Measurements from ENCODE around the gene ZNF587B. TPM values are rescaled to one million over a fixed set of nuclear protein-coding genes. Genes with fewer than 3 reads are reported as not detected.
A peak's percentile ranks its signal among the peaks of the same experiment; 100 is the strongest.

Gene ZNF587B
- total and polyA plus RNA-seq, 10 of the 15 experiments (the other 5 are each of a cell fraction or from before 2014, with no cell fraction given) = 4.1 to 33.9 (median 15.2) TPM

DNA sequence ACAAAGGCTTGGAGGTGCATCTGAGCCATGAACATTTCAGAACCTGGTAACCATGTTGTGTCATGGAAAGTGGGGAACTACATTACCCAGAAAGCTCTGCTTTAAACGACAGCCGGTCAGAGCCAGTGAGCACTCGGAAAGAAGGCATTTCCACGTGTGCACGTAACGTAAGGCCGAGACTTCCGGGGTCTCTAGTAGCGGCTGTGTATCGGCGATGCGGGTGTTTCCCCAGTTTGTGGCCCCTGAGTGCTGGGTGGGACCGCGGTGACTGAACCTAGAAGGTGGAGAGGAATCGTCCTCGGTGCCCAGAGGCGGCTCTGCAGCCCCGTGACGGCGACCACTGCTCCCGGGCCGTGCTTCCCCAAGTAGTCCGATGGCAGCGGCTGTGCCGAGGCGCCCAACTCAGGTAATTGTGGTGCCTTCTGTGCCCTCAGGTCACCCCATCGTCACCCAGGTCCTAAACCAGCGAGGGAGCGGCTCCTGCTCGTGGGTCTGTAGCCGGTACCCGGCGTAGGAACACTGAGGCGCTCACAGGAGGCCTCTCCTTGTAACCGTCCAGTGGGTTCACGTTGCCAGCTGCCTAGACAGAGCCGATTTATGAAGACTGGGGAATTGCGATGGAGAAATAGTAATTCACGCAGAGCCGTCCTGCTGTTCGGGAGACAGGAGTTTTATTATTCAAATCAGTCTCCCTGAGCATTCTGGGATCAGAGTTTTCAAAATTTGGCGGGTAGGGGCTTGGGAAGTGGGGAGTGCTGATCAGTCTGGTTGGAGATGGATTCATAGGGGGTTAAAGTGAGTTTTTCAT, 19.8 kb downstream of the ZNF587B start, which contains the start of gene ZNF587 (continued):
- TF ChIP-seq, protein P1, sequence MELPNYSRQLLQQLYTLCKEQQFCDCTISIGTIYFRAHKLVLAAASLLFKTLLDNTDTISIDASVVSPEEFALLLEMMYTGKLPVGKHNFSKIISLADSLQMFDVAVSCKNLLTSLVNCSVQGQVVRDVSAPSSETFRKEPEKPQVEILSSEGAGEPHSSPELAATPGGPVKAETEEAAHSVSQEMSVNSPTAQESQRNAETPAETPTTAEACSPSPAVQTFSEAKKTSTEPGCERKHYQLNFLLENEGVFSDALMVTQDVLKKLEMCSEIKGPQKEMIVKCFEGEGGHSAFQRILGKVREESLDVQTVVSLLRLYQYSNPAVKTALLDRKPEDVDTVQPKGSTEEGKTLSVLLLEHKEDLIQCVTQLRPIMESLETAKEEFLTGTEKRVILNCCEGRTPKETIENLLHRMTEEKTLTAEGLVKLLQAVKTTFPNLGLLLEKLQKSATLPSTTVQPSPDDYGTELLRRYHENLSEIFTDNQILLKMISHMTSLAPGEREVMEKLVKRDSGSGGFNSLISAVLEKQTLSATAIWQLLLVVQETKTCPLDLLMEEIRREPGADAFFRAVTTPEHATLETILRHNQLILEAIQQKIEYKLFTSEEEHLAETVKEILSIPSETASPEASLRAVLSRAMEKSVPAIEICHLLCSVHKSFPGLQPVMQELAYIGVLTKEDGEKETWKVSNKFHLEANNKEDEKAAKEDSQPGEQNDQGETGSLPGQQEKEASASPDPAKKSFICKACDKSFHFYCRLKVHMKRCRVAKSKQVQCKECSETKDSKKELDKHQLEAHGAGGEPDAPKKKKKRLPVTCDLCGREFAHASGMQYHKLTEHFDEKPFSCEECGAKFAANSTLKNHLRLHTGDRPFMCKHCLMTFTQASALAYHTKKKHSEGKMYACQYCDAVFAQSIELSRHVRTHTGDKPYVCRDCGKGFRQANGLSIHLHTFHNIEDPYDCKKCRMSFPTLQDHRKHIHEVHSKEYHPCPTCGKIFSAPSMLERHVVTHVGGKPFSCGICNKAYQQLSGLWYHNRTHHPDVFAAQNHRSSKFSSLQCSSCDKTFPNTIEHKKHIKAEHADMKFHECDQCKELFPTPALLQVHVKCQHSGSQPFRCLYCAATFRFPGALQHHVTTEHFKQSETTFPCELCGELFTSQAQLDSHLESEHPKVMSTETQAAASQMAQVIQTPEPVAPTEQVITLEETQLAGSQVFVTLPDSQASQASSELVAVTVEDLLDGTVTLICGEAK (IDR thresholded peaks at IDR 0.05; ENCODE audit: borderline replicate concordance) = peak; percentile 85; the same call in 1 of the 2 replicates
- TF ChIP-seq RAD51 (IDR thresholded peaks at IDR 0.05) = peak; percentile 66; the same call in 1 of the 2 replicates

- no TSS peak for BruUV-seq (replicated peaks)
- in situ Hi-C loops (cut with MboI) (no loop called here), intact Hi-C loops (cut with micrococcal nuclease; ENCODE audit: unreplicated experiment) (no loop called here)
- RAD21 ChIA-PET (ENCODE audit: unreplicated experiment) = no interaction called here
- POLR2A ChIA-PET = no interaction called here
- FAIRE-seq = no peak
- CTCF ChIA-PET = no interaction called here
- SMC1A ChIA-PET (ENCODE audit: uncharacterized antibody, unreplicated experiment) = interaction anchor here (0.7 to 1.3 kb wide), 2 partner anchors 31 to 55 kb away, joined by 4 read pairs; no protein-coding TSS in a partner anchor
- peak overlapping the region; percentile 99 for H3K4me3 ChIP-seq
- no peaks in the 10 kb centered on the region for H3K27me3 ChIP-seq (replicated peaks in 1 of 2; ENCODE audit: control insufficient read depth in 2 of 2, insufficient read depth in 2 of 2, low read length in 1 of 2)
- 2% methylated on average over 11 of the region's 11 CpGs for WGBS (ENCODE audit: insufficient coverage, insufficient replicate concordance, low lambda C conversion rate, missing lambda C conversion rate)
- peak overlapping the region; percentile 93 for H3K9ac ChIP-seq (ENCODE audit: control insufficient read depth, insufficient read depth, low read length)
- H3K9me3 ChIP-seq (replicated peaks; ENCODE audit: control insufficient read depth, insufficient read depth, low read length) = no peaks in the 10 kb centered on the region
- no peaks in the 10 kb centered on the region for H3K4me1 ChIP-seq (ENCODE audit: control insufficient read depth, insufficient read depth, low read length)
- DNase-seq (ENCODE audit: low read depth, low spot score) = no peak
- H3K27ac ChIP-seq (ENCODE audit: control insufficient read depth, insufficient read depth) = peak overlapping the region; percentile 92
- H3K36me3 ChIP-seq (ENCODE audit: control insufficient read depth in 2 of 2, insufficient read depth in 2 of 2, low read length in 1 of 2) = peaks cover 0 to 1% of the 10 kb centered on the region in 2 experiments; a peak in 3 of 4 replicates
- no peak overlapping the region for H2AFZ ChIP-seq (ENCODE audit: control insufficient read depth, low read depth, low read length)
- H3K4me2 ChIP-seq (ENCODE audit: control insufficient read depth, insufficient read depth) = peak overlapping the region; percentile 79
- ATAC-seq = peak; percentile 58
- no peaks in the 10 kb centered on the region for H4K20me1 ChIP-seq (ENCODE audit: control insufficient read depth, insufficient read depth)
- peaks cover 24% of the 10 kb centered on the region for H3K79me2 ChIP-seq (ENCODE audit: control insufficient read depth, insufficient read depth, low read length)
- TF ChIP-seq KDM1A (IDR thresholded peaks at IDR 0.05; ENCODE audit: borderline replicate concordance) = no peak
- TF ChIP-seq EP300 (IDR thresholded peaks at IDR 0.05; ENCODE audit: borderline replicate concordance in 1 of 2, control insufficient read depth in 1 of 2, low read depth in 2 of 2, low read length in 2 of 2) = no peak
- no peak for TF ChIP-seq BCLAF1 (IDR thresholded peaks at IDR 0.05)
- TF ChIP-seq IKZF1 (conservative IDR thresholded peaks at IDR 0.05) = no peak
- no peak for TF ChIP-seq SRF (IDR thresholded peaks at IDR 0.05; ENCODE audit: low read depth in 2 of 2, low read length in 2 of 2)
- TF ChIP-seq MYB (IDR thresholded peaks at IDR 0.05; ENCODE audit: borderline replicate concordance, low read depth, low read length) = no peak
- TF ChIP-seq, protein P2, sequence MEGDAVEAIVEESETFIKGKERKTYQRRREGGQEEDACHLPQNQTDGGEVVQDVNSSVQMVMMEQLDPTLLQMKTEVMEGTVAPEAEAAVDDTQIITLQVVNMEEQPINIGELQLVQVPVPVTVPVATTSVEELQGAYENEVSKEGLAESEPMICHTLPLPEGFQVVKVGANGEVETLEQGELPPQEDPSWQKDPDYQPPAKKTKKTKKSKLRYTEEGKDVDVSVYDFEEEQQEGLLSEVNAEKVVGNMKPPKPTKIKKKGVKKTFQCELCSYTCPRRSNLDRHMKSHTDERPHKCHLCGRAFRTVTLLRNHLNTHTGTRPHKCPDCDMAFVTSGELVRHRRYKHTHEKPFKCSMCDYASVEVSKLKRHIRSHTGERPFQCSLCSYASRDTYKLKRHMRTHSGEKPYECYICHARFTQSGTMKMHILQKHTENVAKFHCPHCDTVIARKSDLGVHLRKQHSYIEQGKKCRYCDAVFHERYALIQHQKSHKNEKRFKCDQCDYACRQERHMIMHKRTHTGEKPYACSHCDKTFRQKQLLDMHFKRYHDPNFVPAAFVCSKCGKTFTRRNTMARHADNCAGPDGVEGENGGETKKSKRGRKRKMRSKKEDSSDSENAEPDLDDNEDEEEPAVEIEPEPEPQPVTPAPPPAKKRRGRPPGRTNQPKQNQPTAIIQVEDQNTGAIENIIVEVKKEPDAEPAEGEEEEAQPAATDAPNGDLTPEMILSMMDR (IDR thresholded peaks at IDR 0.05 in 2 of 3, conservative IDR thresholded peaks at IDR 0.05 in 1 of 3; ENCODE audit: control insufficient read depth in 2 of 3, extremely low read depth in 1 of 3, insufficient read depth in 1 of 3, low read depth in 3 of 3, low read length in 3 of 3) = no peak
These were observed 20.5 kb downstream of the ZNF587B start for GRCh38 chr19:57850553-57851017.

Measured in GM12878 (cell line).